Liver (tissue), 9 donors: Measurements from ENCODE around the gene LDAH. TPM values are rescaled to one million over a fixed set of nuclear protein-coding genes. Genes with fewer than 3 reads are reported as not detected.

Experiments used
- DNase-seq: peaks from one replicate; pipeline ENCODE4 v3.0.0-alpha.2; 2017; ENCODE audit warnings: low spot score
- H3K27ac ChIP-seq, 2 donors: one replicate each; pipeline ENCODE4 v1.7.0; 2013; ENCODE audit warnings: inconsistent platforms in 2 of 2, low read length in 2 of 2, control low read depth in 1 of 2, low read depth in 1 of 2, mild to moderate bottlenecking in 1 of 2
- H3K27me3 ChIP-seq, 4 donors: one replicate each; pipeline versions ENCODE4 v1.6.1 to v1.7.0; 2013; ENCODE audit warnings: low read length in 3 of 4, inconsistent platforms in 1 of 4, mild to moderate bottlenecking in 1 of 4, moderate library complexity in 1 of 4; ENCODE audit not compliant: control insufficient read depth in 4 of 4, insufficient read depth in 4 of 4
- H3K36me3 ChIP-seq, 4 donors: one replicate each; pipeline versions ENCODE4 v1.6.1 to v1.7.0; 2013; ENCODE audit warnings: low read length in 3 of 4, mild to moderate bottlenecking in 3 of 4, low read depth in 1 of 4, moderate library complexity in 1 of 4; ENCODE audit not compliant: control insufficient read depth in 4 of 4, insufficient read depth in 3 of 4
- H3K4me1 ChIP-seq, 4 donors: one replicate each; pipeline versions ENCODE4 v1.6.1 to v1.7.0; 2013; ENCODE audit warnings: low read length in 3 of 4, mild to moderate bottlenecking in 3 of 4, moderate library complexity in 1 of 4; ENCODE audit not compliant: control insufficient read depth in 4 of 4, insufficient read depth in 4 of 4
- H3K4me3 ChIP-seq, 3 donors: one replicate each; pipeline versions ENCODE4 v1.6.1 to v1.7.0; 2013; ENCODE audit warnings: low read length in 3 of 3, control low read depth in 1 of 3, low read depth in 1 of 3, mild to moderate bottlenecking in 1 of 3
- H3K9ac ChIP-seq, 2 donors: one replicate each; pipeline ENCODE4 v1.7.0; 2013; ENCODE audit warnings: low read length in 2 of 2, mild to moderate bottlenecking in 2 of 2, moderate library complexity in 2 of 2, control low read depth in 1 of 2, low read depth in 1 of 2
- H3K9me3 ChIP-seq, 4 donors: one replicate each; pipeline versions ENCODE4 v1.6.1 to v1.7.0; 2013; ENCODE audit warnings: low read length in 3 of 4; ENCODE audit not compliant: control insufficient read depth in 4 of 4
- ATF3 ChIP-seq: IDR thresholded peaks from 2 replicates; pipeline ENCODE4 v1.6.1; 2016; ENCODE audit warnings: antibody characterized with exemption
- EGR1 ChIP-seq, 2 donors: IDR thresholded peaks; 2 replicates each; pipeline ENCODE4 v1.6.1; 2016 to 2018; ENCODE audit warnings: antibody characterized with exemption in 2 of 2, low read depth in 2 of 2
- FOXA1 ChIP-seq: IDR thresholded peaks from 2 replicates; pipeline ENCODE4 v1.6.1; 2016; ENCODE audit warnings: antibody characterized with exemption
- FOXA2 ChIP-seq: IDR thresholded peaks from 2 replicates; pipeline ENCODE4 v1.6.1; 2016; ENCODE audit warnings: antibody characterized with exemption
- JUND ChIP-seq, 2 donors: IDR thresholded peaks; 2 replicates each; pipeline ENCODE4 v1.6.1; 2016; ENCODE audit warnings: antibody characterized with exemption in 2 of 2
- NR2F2 ChIP-seq: IDR thresholded peaks from 2 replicates; pipeline ENCODE4 v1.6.1; 2016; ENCODE audit warnings: antibody characterized with exemption
- RAD21 ChIP-seq, 2 donors: IDR thresholded peaks; 2 replicates each; pipeline ENCODE4 v1.6.1; 2016; ENCODE audit warnings: antibody characterized with exemption in 2 of 2, mild to moderate bottlenecking in 2 of 2
- REST ChIP-seq: IDR thresholded peaks from 2 replicates; pipeline ENCODE4 v1.6.1; 2016; ENCODE audit warnings: antibody characterized with exemption, mild to moderate bottlenecking
- SP1 ChIP-seq: IDR thresholded peaks from 2 replicates; pipeline ENCODE4 v1.6.1; 2018; ENCODE audit warnings: antibody characterized with exemption, mild to moderate bottlenecking
- TAF1 ChIP-seq: conservative IDR thresholded peaks from 2 replicates; pipeline ENCODE4 v1.6.1; 2016; ENCODE audit warnings: antibody characterized with exemption, mild to moderate bottlenecking
- YY1 ChIP-seq: IDR thresholded peaks from 2 replicates; pipeline ENCODE4 v1.6.1; 2016; ENCODE audit warnings: antibody characterized with exemption, mild to moderate bottlenecking
- WGBS: extraction: QIAGEN DNeasy Blood & Tissue Kit; methylation state at CpG from one replicate; pipeline ENCODE4 v1.1.7; 2013; 5-methylcytosine and 5-hydroxymethylcytosine counted together
- polyA plus RNA-seq, 2 donors: library from polyadenylated mRNA; stranded (reverse) in 1 of 2; unstranded in 1 of 2; fragments of 200-250 nt in 1 of 2; fragments of >200 nt in 1 of 2; fragmentation: Nextera tagmentation in 1 of 2; extraction: Ambion mirVana in 1 of 2; gene quantifications; one replicate each; pipeline versions ENCODE4 v1.2.1 to v1.2.3, GENCODE V29; 2013 to 2015
- total RNA-seq, 2 donors: library from RNA; depleted of rRNA; stranded (reverse); fragments of >200 nt; gene quantifications; one replicate each; pipeline ENCODE4 v1.2.3, GENCODE V29; 2014
- TF ChIP-seq, protein P1 (sequence below): IDR thresholded peaks from 2 replicates; pipeline ENCODE4 v1.6.1; 2016; ENCODE audit warnings: antibody characterized with exemption
- TF ChIP-seq, protein P2 (sequence below): fragments of 150-350 bp; IDR thresholded peaks from 2 replicates; pipeline ENCODE4 v1.5.1; 2017; ENCODE audit warnings: improper control_type of control experiment, low read depth, low read length; ENCODE audit not compliant: missing input control
- donor health status: healthy.
- donor health status: healthy.
- donor health status: healthy.
- donor health status: healthy.
- donor health status: healthy.

The LDAH gene
- total and polyA plus RNA-seq, 4 donors = 5.8 to 17.7 (median 9.7) TPM

GRCh38 chr2:20651731-20652099, 171.2 kb downstream of the LDAH start (continued):
- no peak for TF ChIP-seq REST
- no peak for TF ChIP-seq EGR1 (IDR thresholded peaks at IDR 0.05; ENCODE audit: low read depth in 2 of 2)
- TF ChIP-seq NR2F2 = no peak
- no peak for TF ChIP-seq JUND (IDR thresholded peaks at IDR 0.05)
- TF ChIP-seq, protein P1, sequence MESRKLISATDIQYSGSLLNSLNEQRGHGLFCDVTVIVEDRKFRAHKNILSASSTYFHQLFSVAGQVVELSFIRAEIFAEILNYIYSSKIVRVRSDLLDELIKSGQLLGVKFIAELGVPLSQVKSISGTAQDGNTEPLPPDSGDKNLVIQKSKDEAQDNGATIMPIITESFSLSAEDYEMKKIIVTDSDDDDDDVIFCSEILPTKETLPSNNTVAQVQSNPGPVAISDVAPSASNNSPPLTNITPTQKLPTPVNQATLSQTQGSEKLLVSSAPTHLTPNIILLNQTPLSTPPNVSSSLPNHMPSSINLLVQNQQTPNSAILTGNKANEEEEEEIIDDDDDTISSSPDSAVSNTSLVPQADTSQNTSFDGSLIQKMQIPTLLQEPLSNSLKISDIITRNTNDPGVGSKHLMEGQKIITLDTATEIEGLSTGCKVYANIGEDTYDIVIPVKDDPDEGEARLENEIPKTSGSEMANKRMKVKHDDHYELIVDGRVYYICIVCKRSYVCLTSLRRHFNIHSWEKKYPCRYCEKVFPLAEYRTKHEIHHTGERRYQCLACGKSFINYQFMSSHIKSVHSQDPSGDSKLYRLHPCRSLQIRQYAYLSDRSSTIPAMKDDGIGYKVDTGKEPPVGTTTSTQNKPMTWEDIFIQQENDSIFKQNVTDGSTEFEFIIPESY = no peak
- TF ChIP-seq FOXA2 = no peak

DNA sequence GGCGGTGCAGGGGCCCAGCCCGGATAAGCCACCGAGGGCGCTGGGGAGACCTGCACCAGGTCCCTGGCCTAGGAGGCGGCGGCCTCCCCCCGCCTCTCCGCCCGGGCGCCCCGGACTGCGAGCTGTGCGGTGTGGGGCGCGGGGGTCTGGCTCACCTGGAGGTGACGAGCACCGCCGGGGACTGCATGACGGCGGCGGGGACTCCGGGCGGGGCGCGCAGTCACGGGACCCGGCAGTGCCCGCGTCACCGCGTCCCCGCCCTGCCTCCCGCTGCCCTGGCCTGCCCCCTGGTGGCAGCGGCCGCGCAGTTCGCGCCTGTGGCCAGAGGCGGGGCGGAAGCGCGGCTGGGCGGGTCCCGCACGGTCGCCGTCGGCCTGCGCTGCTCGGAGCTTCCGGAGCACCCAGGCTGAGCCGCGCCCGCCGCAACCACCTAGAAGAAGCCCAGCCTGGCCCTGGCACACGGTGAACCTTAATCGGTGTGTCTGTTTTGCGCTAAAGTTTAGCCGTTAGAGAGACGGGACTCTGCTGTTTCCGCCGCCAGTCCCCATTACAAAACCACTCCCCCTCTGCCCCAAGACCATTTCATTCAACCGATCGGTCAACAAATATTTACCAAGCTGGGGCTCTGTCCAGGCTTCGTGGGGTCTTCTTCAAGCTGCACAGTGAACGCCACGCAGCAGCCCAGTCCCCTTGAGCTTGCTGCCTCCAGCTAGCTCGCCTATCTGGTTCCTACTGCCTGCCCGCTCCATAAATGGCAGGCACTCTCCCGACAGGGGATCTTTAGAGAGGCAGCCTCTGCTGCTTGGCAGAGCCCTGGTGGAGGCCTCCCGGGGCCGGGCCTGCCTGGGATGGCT, 171.8 kb downstream of the LDAH start, which contains the start of gene HS1BP3:
TSS of gene HS1BP3 (minus strand) at position 222 of the 854 bp plus-strand sequence. CDS start at position 187, 35 bp downstream.
- DNase-seq = peak; percentile 89
- no peaks in the 10 kb centered on the region for H3K9me3 ChIP-seq
- H3K27me3 ChIP-seq = no peaks in the 10 kb centered on the region
- no peak for TF ChIP-seq FOXA2
- no peak for TF ChIP-seq NR2F2
- no peak for TF ChIP-seq REST
- peak in 1 of 2 donors; percentile 59 for TF ChIP-seq RAD21 (IDR thresholded peaks at IDR 0.05)
- no peak for TF ChIP-seq JUND (IDR thresholded peaks at IDR 0.05)
- TF ChIP-seq ATF3 = no peak
- peak; percentile 18 for TF ChIP-seq SP1
- peak; percentile 24 for TF ChIP-seq YY1
- TF ChIP-seq, protein P2, sequence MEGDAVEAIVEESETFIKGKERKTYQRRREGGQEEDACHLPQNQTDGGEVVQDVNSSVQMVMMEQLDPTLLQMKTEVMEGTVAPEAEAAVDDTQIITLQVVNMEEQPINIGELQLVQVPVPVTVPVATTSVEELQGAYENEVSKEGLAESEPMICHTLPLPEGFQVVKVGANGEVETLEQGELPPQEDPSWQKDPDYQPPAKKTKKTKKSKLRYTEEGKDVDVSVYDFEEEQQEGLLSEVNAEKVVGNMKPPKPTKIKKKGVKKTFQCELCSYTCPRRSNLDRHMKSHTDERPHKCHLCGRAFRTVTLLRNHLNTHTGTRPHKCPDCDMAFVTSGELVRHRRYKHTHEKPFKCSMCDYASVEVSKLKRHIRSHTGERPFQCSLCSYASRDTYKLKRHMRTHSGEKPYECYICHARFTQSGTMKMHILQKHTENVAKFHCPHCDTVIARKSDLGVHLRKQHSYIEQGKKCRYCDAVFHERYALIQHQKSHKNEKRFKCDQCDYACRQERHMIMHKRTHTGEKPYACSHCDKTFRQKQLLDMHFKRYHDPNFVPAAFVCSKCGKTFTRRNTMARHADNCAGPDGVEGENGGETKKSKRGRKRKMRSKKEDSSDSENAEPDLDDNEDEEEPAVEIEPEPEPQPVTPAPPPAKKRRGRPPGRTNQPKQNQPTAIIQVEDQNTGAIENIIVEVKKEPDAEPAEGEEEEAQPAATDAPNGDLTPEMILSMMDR = peak; percentile 97
- TF ChIP-seq TAF1 = no peak
- no peak for TF ChIP-seq FOXA1
- no peak for TF ChIP-seq EGR1 (IDR thresholded peaks at IDR 0.05; ENCODE audit: low read depth in 2 of 2)
- peak within 1 kb of the TSS; percentile 65 to 75 (median 75) for H3K4me3 ChIP-seq
- H3K36me3 ChIP-seq = no peaks in the 10 kb centered on the region
- H3K9ac ChIP-seq = peak within 1 kb of the TSS; percentile 78 to 84
- peak within 1 kb of the TSS; percentile 58 to 84 for H3K27ac ChIP-seq
- 2% methylated on average over 72 of the region's 72 CpGs for WGBS
- H3K4me1 ChIP-seq = peaks cover 9 to 36% (median 27%) of the 10 kb centered on the region in 4 donors
